Left forelimb (tissue), 1 donor: Measurements from ENCODE around the gene KREMEN1.

Source experiments
- DNase-seq: peaks from one replicate; pipeline ENCODE4 v3.0.0-alpha.2; 2018; ENCODE audit warnings: low spot score

KREMEN1 gene

DNA sequence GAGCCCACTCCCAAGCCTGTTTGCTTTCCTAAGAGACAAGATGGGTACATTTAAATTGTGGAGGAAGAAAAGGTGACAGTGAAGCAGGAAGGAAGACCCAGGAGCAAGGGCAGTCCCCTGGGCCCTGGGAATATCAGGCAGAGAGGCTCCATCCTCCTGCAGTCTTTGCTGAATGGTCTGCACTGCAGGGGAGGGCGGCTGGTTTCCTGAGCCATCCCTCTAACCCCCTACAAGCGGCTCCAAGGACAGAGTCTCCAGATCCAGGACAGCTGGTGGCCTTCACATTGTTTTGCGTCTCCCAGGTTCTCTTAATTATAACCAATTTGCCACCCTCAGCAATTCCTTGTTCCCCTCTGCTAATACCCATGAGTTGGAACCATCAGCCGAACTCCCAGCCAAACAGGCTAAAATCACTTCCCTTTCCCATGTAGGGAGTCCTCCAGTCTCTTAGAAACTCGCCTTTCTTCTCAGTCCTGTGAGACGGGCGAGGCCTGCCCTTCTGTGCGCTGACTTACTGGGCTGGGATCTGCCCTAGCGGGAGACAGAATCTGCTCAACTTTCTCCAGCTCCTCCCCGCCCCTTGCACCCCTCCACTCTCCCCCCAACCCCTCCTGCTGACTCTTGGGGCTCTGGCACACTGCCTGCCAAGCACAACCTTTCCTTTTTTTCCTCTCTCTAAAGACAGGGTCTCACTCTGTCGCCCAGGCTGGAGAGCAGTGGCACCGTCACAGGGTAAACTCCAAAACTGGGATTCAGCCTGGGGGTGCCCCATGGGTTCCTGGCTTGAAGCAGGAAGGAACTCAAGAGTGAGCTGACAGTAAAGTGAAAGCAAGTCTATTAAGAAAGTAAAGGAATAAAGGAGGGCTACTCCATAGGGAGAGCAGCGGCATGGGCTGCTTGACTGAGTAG is 79.5 kb downstream of the KREMEN1 start:
- DNase-seq: peak; percentile 60

DNA sequence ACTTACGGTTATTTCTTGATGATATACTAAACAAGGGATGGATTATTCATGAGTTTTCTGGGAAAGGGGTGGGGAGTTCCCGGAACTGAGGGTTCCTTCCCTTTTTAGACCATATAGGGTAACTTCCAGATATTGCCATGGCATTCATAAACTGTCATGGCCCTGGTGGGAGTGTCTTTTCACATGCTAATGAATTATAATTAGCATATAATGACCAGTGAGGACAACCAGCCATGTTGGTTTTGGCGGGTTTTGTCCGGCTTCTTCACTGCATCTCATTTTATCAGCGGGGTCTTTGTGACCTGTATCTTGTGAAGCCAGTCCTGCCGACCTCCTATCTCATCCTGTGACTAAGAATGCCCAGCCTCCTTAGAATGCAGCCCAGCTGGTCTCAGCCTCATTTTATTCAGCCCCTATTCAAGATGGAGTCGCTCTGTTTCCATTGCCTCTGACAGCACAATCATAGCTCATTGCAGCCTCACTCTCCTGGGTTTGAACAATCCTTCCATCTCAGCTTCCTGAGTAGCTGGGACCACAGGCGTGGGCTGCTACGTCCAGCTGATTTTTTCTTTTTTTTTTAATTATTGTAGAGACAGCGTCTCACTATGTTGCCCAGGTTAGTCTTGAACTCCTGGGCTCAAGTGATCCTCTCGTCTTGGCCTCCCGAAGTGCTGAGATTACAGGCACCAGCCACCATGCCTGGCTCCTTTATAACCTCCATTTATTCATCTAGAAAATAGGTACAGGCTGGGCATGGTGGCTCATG is 80.3 kb downstream of the KREMEN1 start:
- DNase-seq: peak; percentile 22

DNA sequence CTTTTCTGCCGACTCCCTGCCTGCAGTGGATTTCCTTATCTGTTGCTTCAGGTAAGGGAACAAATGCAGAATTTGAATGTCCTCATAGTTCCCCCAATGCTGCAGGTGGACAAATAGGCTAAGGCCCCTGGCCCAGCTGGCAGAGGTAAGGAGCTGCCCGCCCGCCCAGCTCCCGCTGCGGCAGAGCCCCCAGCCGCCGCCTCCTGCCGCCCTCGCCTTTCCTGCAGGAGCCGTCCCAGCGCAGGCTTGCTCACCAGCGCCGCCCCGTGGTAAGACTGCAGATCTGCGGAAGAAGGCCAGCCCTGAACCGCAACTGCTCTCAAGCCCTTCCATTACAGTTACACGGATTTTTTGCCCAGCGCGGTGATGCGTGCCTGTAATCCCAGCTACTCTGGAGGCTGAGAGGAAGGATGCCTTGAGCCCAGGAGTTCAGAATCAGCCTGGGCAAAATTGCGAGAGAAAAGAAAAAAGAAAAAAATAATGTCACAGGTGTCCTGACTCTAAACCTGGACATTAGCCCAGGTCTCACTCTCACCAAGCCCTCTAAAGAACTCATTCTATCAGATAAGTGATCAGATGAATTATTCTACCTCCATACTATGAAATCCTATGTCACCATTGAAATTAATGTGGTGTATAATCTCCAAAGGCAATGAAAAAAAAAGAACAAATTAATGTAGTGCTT is 81.7 kb downstream of the KREMEN1 start:
- DNase-seq: peak; percentile 82

DNA sequence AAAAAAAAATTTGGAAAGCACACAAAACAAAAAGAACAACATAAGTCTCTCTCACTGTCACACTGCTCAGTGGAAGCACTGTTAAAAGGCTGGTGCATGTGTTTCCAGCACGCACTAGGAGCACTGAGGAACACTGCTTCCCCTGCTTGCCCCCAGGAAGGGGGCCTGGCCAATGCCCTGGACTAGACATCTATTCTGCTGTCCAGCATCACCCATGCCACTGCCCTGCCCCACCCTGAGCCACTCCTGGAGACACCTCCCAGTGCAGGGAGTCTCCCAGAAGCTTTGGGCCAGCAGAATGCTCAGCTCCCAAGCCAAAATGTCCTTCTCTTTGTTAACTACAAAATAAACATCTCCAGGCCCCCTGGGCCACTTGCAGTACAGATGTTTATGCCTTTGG is 83.1 kb downstream of the KREMEN1 start:
- DNase-seq: no peak

DNA sequence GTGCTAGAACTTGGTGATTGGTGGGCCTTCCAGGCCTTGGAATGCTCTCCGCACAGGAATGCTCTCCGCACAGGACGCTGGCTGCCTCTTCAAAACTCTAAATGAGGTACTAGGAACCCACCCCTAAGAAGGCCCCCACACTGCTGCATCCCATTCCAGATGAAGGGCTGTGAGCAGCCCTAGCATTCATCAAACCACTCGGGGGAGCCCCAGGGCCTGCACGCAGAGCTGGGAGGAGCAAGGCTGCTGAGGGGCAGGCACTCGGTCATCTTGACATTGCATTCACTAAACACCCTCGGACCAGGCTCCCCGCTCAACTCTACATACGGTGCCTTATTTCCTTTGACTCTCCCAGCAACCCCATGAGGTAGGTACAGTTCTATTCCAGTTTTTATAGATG is 83.7 kb downstream of the KREMEN1 start:
- DNase-seq: no peak

DNA sequence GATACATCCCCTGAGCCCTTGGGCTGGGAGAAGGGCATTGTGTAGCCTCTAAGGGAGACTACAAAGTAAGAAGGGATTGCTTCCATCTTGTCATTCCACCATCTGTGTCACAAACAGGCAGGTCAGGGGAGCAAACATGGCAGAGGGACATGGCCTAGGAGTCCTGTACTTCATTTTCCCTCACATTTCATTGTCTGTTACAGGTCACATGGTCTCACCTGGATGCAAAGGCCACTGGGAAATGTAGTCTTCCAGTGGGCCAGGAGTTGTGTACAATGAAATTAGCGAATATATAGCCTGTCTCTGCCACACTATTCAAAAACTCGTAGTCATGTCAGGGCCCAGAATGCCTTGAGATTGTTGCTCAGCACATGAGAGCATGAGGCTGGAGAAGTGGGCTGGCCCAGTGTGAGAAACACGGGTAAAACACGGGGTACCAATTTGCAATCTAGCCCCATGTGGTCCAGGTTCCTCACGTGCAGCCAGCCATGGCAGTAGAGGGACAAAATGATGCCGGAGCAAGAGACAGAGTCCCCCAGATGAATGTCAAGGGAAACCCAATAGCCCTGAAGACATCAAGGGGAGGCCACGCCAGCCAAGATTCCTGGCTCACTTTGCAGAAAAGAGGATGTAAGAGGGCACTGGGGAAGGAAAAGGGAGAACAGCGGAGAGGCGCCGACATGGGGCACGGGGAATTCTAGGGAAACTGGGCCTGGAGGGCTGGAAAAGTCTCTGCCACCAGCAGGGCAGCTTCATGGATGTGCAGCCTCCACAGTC is 85.1 kb downstream of the KREMEN1 start:
- DNase-seq: peak; percentile 9

DNA sequence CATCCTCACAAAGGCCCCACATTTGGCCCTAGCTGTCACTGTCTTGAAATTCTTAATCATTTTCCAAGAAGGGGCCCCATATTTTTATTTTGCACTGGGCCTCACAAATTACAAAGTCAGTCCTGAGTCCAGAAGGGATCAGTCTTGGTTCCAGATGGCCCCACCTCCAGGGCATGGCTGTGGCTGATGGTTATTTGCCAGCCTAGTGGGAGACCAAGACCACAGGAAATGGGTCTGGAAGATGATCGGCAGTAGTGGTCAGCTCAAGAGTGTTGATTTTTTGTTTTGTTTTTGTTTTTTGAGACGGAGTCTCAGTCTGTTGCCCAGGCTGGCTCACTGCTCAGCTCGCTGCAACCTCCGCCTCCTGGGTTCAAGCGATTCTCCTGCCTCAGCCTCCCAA is 85.7 kb downstream of the KREMEN1 start:
- DNase-seq: peak; percentile 41

DNA sequence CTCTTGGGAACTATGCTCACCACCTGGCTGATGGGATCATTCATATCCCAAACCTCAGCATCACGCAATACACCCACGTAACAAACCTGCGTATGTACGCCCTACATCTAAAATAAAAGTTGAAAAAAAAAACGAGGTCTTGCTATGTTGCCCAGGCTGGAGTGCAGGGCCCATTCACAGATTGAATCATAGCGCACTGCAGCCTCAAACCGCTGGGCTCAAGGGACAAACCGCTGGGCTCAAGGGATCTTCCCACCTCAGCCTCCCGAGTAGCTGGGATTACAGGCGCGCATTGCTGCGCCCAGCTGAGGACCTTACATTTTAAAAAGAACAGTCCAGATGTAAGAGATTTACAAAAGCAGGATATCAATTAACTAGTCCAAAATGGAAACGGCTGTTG is 91.0 kb downstream of the KREMEN1 start:
- peak; percentile 42 for DNase-seq

DNA sequence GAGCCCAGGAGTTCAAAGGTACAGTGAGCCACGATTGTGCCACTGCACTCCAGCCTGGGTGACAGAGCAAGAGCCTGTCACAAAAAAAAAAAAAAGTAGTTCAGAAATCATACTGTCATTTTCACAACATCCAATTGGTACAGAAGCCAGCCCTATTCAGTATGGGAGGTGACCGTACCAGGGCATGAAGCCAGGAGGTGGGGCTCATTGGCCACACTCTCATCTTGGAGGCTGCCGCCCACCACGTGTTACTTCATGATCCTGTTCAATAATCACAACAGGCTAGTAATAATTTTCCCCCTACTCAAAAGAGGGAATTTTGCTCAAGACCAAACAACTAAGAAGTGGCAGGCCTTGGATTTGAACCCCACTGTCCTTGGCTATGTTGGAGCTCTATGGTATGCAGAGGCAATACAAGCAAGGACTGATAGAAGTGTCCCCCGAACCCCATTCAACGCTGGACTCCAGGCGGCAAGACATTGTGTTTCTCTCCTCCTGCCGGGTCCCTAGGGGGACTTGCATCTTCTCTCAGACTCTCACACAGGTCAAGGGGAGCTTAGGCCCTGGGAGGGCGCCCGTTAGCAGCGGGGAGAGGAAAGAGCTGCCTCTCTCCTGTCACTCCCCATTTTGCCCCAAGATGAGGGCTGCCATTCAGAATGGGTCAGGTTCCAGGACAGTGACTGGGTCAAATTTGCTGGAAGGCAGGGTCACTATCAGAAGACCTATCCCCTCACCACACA is 92.7 kb downstream of the KREMEN1 start:
- no peak for DNase-seq

DNA sequence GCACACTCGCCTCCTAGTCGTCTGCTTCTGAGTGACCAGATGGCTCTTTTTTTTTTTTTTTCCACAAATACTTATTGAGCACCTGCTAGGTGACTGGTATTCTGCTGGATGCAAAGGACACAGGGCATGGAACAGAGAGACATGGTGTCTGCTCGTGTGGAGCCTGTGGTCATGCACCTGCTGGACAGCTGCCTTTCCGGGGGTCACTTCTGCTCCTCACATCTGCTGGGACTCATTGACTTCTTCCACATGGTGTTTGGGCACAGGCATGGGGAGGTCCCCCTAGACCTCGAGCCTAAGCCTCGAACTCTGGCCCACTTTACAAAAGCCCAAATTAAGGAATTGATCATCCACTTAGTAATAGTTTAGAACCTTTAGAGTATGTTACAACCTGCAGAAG is 93.3 kb downstream of the KREMEN1 start:
- DNase-seq: no peak

DNA sequence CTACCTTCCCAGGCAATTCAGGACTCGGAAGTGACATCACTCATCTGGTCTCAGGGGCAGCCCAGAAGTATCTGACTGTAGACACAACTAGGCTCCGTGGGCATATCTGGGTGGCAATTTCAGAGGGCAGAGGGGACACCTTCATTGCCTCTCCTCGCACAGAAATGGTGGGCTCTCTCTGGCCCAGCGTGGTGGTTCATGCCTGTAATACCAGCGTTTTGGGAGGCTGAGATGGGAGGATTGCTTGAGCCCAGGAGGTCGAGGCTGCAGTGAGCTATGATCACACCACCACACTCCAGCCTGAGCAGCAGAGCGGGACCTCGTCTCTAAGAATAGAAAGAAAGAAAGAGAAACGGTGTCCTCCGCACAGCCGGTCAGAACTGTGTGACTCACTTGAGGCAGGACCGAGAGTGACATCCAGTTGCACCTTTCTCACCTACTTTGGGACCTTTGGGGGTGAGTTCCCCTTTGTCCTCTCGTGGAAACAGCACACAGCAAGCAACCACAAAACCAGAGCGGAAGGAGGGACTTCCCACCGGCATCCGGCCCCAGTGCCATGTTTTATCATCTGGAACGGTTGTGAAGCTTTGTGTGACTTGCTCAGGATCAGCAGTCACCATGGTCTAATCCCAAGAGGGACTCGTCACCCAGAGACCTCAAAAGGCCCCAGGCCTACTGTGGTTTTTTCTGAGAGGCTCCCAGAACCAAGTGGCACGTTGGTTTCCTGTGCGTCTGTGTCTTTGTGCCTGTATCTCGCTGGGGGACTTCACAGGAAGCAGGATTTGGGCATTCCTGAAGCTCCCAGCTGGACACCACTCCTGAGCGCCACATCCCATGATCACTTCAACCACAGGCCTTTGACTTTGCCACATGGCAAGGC is 94.4 kb downstream of the KREMEN1 start:
- DNase-seq: no peak

DNA sequence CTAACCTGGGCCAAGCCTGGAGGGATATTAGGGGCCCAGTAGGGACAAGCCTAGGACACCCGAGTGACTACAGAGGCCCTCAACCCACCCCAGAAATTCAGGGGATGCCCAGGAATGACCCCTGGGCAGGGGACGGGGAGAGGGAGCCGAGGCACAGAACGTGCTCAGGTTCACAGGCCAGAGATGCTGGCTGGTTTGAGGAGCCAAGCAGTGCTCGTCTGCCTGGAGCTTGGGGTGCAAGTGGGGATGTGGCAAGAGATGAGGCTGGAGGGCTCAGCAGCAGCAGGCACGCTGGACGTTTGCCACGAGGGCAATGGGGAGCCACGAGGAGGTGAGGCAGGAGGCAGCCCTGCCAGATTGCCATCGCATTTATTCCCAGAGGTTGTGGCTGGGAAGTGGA is 98.9 kb downstream of the KREMEN1 start:
- DNase-seq: no peak

DNA sequence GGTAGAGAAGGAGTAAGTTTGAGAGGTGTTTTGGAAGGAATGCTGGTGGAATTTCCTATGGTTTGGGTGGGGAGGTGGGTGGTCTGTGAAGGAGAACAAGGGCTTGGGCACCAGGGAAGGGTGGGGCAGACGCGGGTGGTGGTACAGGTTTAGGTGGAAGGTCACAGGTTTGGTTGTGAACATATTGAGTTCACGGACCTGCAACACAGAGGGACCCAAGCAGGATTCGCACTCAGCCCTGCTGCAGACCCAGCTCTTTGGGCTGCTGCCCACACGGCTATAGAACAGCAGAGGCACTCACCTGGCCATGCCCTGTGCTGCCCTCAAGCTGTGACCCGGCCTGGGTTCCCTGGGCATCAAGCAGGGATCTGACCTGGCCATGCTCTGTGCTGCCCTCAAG is 99.4 kb downstream of the KREMEN1 start:
- DNase-seq: no peak

DNA sequence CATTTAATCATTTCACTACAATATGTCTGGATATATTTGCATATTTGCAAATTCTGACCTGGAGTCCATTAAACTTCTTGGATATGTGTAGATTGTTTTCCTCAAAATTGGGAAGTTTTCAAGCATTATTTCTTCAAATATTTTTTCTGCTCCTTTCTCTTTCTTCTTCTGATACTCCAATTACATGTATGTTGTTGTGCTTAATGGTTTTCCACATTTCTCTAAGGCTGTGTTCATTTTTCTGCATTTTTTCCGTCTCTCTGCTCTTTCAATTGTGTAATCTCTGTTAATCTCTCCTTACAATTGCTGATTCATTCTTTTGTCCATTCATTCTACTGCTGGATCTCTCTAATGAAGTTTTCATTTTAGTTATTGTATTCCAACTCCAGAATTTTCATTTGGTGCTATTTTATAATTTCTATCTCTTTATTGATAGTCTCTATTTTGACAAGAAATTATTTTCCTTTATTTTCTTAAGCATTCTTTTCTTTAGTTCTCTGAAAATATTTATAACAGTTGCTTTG is 102.5 kb downstream of the KREMEN1 start:
- DNase-seq: no peak

DNA sequence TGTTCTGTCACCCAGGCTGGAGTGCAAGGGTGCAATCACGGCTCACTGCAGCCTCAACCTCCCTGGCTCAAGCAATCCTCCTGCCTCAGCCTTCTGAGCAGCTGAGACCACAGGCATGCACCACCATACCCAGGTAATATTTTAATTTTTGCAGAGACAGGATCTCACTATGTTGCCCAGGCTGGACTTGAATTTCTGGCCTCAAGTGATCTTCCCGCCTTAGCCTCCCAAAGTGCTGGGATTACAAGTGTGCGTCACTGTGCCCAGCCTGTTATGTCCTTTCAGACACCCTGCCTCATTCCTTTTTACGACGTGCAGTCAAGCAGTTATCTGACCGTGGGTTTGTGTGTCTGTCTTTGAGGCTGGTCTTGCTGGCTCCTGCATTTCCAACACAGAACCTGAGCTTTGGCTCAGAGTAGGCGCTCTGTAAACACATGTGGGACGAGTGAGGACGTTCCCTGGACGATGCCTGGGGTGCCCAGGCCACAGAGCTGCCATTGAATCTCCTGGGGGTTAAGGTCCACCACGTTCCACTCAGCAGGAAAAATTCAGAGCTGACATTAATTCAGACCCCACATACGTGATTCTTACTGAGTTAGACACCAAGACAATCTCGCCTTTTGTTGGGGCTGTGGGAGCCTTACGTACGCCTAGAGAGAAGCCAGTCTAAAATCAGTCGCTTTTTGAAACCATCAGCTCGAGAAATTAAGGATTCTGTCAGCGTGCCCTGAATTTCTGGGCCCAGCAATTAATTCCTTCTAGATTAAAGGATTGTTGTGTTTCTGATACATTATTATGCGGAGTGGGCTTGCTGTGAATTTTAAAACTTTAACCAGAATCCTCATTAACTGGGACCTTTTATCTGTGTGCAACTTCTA is 111.4 kb downstream of the KREMEN1 start:
- DNase-seq: no peak

DNA sequence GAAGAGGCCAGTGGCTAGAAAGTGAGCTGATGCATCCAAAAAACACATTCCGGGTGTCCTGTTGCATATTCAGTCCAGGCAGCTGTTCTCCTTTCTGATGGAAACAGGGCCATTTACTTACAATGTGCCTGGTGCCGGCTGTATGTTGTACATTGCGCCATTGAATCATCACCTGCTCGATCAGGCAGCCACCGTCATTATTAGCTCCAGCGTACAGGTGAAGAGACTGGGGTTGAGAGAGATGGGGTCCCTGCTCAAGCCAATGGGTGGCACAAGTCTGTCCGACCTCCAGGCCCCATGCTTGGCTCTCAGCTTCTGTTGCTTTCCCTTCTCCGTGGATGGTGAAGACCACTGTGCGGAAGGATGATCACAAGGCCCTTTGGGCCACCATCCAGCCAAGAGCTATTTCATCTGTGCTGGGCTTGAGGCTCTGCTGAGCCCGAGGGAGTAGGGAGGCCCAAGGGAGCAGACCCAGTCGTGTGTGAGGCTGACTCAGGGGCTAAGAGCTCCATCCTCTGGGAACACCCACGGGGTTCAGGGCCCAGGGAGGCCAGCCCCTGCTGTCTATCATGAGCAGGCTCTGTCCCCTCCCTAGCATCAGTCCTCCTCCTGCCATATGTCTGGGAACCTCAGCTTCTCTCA is 112.1 kb downstream of the KREMEN1 start:
- DNase-seq: no peak

DNA sequence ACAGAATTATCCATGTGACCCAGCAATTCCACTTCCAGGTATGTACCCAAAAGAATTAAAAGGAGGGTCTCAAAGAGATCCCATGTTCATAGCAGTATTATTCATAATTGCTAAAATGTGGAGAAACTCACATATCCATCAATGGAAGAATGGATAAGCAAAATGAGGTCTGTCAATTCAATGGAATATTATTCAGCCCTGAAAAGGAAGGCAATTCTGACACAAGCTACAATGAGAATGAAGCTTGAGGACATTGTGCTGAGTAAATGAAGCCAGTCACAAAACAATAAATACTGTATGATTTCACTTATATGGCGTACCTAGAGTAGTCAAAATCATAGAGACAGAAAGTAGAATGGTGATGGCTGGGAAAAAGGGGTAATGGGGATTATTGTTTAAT is 113.5 kb downstream of the KREMEN1 start:
- DNase-seq: no peak

DNA sequence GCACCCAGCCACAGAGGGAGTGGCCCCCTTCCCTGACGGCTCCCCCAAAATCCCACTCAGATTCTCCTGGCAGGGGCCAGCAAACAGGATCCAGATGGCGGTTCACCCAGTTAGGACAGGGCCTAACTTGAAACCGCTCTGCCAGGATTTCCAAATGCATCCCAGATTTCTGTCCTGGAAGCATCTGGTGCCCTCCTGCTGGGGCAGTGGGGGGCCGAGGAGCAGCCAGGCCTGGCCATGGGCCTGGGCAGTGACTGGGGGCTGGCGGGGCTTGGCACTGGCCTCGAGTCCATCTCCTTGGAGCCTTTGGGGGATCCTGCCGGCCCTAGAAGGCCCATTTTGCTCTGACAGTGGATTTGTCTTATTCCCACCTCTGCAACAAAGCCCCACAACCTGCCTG is 115.0 kb downstream of the KREMEN1 start:
- DNase-seq: no peak
